Rectal smooth muscle tissue (tissue), 1 donor: ENCODE data around the gene TIE1.

ENCODE experiments used
- H3K27ac ChIP-seq: one replicate; pipeline ENCODE4 v1.7.0; 2013; ENCODE audit warnings: low read depth, low read length, inconsistent platforms
- H3K27me3 ChIP-seq: one replicate; pipeline ENCODE4 v1.7.0; 2013; ENCODE audit warnings: low read length; ENCODE audit not compliant: control insufficient read depth, insufficient read depth
- H3K36me3 ChIP-seq: one replicate; pipeline ENCODE4 v1.7.0; 2013; ENCODE audit warnings: low read length; ENCODE audit not compliant: control insufficient read depth, insufficient read depth
- H3K4me1 ChIP-seq: one replicate; pipeline ENCODE4 v1.7.0; 2013; ENCODE audit warnings: low read length; ENCODE audit not compliant: control insufficient read depth, insufficient read depth
- H3K4me3 ChIP-seq: one replicate; pipeline ENCODE4 v1.7.0; 2013; ENCODE audit warnings: low read length
- H3K9ac ChIP-seq: one replicate; pipeline ENCODE4 v1.7.0; 2013; ENCODE audit warnings: low read length

Gene TIE1

DNA sequence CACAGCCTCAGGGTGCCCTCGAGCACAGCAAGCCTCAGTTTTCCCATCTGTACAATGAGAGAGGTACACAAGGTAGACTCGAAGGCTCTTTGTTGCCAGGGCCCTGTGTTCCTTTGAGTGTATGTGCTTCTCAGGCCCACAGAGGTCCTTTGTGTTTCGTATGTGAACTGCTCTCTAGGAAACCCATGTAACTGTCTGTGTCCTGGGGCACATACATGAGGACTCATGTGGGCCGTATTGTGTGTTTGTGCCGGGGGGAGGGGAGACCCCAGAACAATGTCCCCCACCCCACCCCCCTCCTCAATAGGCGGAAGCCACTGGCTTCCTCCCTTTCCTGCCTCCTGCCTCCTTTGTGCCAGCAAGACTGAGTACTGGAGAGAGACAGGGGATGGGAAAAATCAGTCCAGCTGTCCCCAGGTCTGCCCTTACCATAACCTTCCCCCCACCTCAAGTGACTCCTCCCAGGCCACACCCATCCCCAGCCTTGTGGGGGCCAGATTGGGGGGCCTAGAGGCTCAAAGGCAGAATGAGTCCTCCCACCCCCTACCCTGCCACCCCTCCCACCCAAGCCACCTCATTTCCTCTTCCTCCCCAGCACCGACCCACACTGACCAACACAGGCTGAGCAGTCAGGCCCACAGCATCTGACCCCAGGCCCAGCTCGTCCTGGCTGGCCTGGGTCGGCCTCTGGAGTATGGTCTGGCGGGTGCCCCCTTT lies at the start of gene TIE1:
Gene TIE1, plus strand, starts transcription at position 605 of the 717 bp plus-strand sequence. Its CDS starts 90 bp downstream, at position 695.
- Histone ChIP-seq H3K4me1 (no peaks in the 10 kb centered on the region), H3K4me3 (no peak within 1 kb of the TSS), H3K27me3 (no peaks in the 10 kb centered on the region), H3K9ac (no peak within 1 kb of the TSS), H3K27ac (no peak within 1 kb of the TSS), H3K36me3 (no peaks in the 10 kb centered on the region)

- no peaks in the 10 kb centered on the region for H3K27me3 ChIP-seq
- H3K4me1 ChIP-seq: no peaks in the 10 kb centered on the region
- H3K36me3 ChIP-seq: no peaks in the 10 kb centered on the region
- no peak overlapping the region for H3K27ac ChIP-seq
- H3K4me3 ChIP-seq: no peak overlapping the region
- no peak overlapping the region for H3K9ac ChIP-seq
These were observed 49.8 kb upstream of the TIE1 start for GRCh38 chr1:43251024-43251423.

DNA sequence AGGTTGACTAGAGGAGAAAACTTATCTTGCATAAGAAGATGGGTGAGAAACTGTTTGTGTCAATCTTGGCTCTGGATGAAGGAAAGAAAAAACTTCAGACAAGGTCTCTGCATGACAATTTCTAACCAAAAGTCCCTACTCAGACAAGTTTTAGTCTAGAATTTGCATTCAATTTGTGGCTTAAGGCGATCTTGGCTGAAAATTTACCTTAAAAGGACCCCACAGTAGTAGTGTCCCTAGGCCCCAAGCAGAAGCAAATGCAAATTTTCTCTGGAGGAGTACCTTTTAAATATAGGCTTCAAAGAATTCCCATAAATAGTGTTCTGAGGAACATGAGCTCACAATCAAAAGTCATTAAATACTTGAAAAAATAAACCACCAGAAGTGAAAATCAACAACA lies 48.6 kb upstream of the TIE1 start:
- Histone ChIP-seq H3K4me3 (no peak overlapping the region), H3K36me3 (no peaks in the 10 kb centered on the region), H3K27ac (no peak overlapping the region), H3K27me3 (no peaks in the 10 kb centered on the region), H3K9ac (no peak overlapping the region), H3K4me1 (no peaks in the 10 kb centered on the region)

DNA sequence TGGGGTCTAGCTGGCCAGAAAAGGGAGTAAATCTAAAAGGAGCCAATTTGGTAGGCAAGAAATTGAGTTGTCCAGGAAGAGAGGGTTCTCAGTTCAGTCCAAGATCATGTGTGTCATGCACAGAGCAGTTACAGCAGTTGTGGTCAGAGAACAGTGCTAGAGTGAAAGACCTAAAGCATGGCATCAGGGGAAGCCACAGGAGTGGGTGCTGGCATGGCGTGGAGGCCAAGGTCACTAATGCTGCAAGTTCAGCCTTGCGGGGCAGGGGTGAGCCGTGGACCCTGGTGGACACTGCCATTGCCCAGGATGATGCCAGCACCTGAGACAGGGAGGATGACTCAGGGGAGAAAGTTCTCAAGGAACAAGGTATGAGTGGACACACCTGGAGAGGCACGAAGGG lies 47.6 kb upstream of the TIE1 start:
- H3K9ac ChIP-seq: no peak overlapping the region
- H3K36me3 ChIP-seq: no peaks in the 10 kb centered on the region
- no peaks in the 10 kb centered on the region for H3K4me1 ChIP-seq
- no peaks in the 10 kb centered on the region for H3K27me3 ChIP-seq
- no peak overlapping the region for H3K27ac ChIP-seq
- H3K4me3 ChIP-seq: no peak overlapping the region

DNA sequence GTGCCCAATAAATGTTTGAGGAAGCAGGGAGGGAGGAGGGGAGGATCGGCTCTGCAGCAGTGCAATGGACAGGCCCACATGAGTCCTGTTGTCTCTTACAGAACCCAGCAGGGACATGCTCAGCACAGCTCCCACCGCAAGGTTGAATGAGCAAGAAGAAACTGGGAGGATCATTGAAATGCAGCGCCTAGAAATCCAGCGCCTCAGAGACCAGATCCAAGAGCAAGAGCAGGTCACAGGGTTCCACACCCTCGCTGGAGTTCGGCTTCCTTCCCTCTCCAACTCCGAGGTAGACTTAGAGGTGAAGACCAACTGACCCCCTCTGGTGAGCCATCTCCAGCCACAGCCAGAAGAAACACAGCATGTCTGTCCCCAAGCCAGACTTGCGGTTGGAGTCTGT lies 46.9 kb upstream of the TIE1 start:
- Histone ChIP-seq H3K9ac (no peak overlapping the region), H3K27me3 (no peaks in the 10 kb centered on the region), H3K4me3 (no peak overlapping the region), H3K36me3 (no peaks in the 10 kb centered on the region), H3K4me1 (no peaks in the 10 kb centered on the region), H3K27ac (no peak overlapping the region)

DNA sequence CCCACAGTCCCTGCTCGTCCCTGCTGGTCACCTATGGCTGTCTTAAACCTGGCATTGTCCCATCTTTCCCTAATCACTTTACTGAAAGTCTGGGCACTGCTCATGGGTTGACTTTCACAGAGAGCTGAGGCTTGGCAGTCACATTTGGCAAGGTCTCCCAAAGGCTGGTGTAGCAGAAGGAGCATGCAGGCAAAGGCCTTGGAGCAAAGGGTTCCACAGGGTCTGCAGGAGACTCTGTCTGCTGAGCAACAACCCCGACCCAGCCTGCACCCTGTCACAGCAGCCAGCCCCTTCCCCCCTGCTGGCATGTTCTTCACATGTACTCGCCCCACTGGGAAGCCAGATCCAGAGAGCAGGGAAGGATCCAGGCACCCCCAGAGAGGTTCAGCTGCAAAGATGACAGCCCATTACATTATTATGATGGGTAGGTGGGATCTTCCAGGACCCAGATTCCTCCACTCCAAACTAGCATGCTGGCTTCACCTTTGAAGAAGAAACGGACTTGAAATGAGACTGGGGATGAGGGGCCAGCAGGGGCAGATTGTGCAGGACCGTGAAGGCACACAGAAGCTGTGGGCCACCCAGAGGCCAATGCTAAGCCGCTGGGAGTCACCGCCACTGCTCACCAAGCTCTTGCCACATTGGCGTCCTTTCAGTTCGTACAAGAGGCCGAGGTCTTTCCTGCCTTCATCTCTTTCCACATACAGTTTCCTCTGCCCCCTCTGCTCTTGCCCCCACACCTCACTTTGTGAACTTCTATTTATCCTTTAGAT lies 45.2 kb upstream of the TIE1 start:
- Histone ChIP-seq H3K27ac (no peak overlapping the region), H3K27me3 (no peaks in the 10 kb centered on the region), H3K9ac (no peak overlapping the region), H3K36me3 (no peaks in the 10 kb centered on the region), H3K4me1 (no peaks in the 10 kb centered on the region), H3K4me3 (no peak overlapping the region)

DNA sequence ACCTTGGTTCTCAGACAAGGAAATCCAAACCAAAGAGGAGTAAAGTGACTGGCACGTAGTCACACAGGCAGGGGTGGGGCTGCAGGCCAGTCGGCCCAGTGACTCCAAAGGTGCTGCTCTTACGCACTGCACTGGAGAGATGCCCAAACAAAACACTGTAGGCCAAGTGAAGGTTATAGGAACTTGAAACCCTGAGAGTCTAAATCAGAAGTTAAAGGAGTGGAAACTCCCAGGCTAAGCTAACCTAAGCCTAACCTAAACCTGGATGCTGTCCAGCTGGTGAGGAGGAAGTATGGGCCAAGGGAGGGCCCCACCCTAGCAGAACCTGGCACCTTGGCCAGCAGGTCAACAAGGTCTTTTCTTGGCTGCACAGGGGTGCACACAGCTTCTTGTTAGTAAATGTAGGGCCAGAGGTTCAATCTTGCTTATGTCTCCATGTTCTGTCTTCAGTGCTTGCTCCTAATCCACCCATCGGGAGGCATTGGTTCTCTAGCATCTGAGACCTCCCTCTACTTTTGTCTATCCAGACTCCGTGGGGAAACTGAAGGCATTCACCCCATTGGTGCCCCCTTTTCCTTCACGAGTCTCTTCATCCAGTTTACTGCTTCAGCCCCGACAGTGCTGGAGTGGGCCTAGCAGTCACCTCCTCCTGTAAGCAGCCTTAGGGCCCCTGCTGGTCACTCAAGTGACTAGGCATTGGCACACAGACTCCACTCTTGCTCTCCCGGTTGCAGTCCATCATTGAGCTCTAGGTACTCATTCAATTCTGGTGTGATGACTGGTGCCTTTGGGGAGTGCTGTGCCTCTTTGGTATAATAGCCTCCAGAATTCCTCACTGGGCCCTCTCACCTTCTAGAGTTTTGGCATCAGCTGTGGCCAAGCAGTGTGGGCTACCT lies 43.9 kb upstream of the TIE1 start:
- Histone ChIP-seq H3K27me3 (no peaks in the 10 kb centered on the region), H3K4me3 (no peak overlapping the region), H3K9ac (no peak overlapping the region), H3K27ac (no peak overlapping the region), H3K36me3 (no peaks in the 10 kb centered on the region), H3K4me1 (no peaks in the 10 kb centered on the region)

DNA sequence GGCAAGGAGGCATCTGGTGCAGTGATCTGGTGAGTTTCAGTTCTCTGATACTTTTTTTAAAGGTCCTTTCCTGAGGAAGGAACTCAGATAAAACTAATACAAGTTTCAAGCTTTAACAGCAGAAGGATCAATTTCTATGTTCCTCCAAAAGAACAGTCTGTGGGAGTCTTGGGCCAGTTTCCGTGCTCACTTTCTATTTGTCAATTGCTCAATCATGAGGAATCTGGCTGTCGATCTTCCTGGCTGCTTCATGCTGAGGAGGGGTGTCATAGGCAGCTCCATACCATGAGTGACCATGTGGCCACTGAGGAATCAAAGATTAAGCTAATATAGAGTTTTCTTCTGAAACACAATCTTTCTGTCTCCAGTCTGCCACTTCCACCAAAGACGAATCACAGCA lies 42.4 kb upstream of the TIE1 start:
- H3K4me3 ChIP-seq: no peak overlapping the region
- H3K4me1 ChIP-seq: no peaks in the 10 kb centered on the region
- no peak overlapping the region for H3K27ac ChIP-seq
- H3K36me3 ChIP-seq: no peaks in the 10 kb centered on the region
- H3K9ac ChIP-seq: no peak overlapping the region
- H3K27me3 ChIP-seq: no peaks in the 10 kb centered on the region

- Histone ChIP-seq H3K27ac (no peak overlapping the region), H3K36me3 (no peaks in the 10 kb centered on the region), H3K9ac (no peak overlapping the region), H3K4me1 (no peaks in the 10 kb centered on the region), H3K4me3 (no peak overlapping the region), H3K27me3 (peaks cover 8% of the 10 kb centered on the region)
These were observed 35.4 kb upstream of the TIE1 start for GRCh38 chr1:43265431-43265830.

- Histone ChIP-seq H3K9ac (no peak overlapping the region), H3K27me3 (peaks cover 9% of the 10 kb centered on the region), H3K4me1 (no peaks in the 10 kb centered on the region), H3K4me3 (no peak overlapping the region), H3K27ac (no peak overlapping the region), H3K36me3 (no peaks in the 10 kb centered on the region)
These were observed 33.9 kb upstream of the TIE1 start for GRCh38 chr1:43266881-43267280.

GRCh38 chr1:43267291-43267805 lies 33.4 kb upstream of the TIE1 start:
- Histone ChIP-seq H3K9ac (no peak overlapping the region), H3K36me3 (no peaks in the 10 kb centered on the region), H3K4me3 (no peak overlapping the region), H3K4me1 (no peaks in the 10 kb centered on the region), H3K27ac (no peak overlapping the region), H3K27me3 (peaks cover 9% of the 10 kb centered on the region)

GRCh38 chr1:43267818-43268425 lies 32.9 kb upstream of the TIE1 start:
- no peak overlapping the region for H3K9ac ChIP-seq
- no peak overlapping the region for H3K27ac ChIP-seq
- peaks cover 9% of the 10 kb centered on the region for H3K27me3 ChIP-seq
- no peak overlapping the region for H3K4me3 ChIP-seq
- H3K4me1 ChIP-seq: no peaks in the 10 kb centered on the region
- H3K36me3 ChIP-seq: no peaks in the 10 kb centered on the region
